Endothelial cell of hepatic sinusoid (primary cell): ENCODE data around the gene ECT2L.
"Not testable (repeated sequence)": the region's sequence is repeated elsewhere in the genome, so short reads cannot be mapped to it uniquely, and the experiment has no call there.

Experiments used
- in situ Hi-C: cut with HindIII; loops from 2 replicates; pipeline ENCODE4 v1.10.0; 2017; ENCODE audit warnings: low sequenced_read_pairs

The ECT2L gene

GRCh38 chr6:138920906-138921305 lies 125.0 kb downstream of the ECT2L start:
- in situ Hi-C loops, result no loop called here

DNA sequence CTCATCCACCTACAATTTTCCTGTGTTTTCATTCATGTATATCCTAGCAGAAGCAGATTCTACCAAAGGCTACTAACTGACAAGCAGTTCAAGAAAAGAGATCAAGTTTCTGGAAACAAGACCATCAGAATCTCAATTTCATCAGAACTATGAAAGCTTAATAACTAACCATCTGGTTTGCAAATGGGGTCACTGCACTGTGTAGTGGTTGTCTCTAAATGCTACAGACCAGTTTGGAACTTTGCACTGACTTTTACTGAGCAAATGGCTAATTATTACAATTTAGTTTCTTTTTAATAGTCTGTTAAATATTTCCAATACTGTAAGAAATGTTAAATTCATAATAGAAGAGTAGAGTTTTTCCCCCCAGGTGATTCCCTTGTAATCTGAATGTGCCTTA lies 127.7 kb downstream of the ECT2L start:
- in situ Hi-C loops, result no loop called here

DNA sequence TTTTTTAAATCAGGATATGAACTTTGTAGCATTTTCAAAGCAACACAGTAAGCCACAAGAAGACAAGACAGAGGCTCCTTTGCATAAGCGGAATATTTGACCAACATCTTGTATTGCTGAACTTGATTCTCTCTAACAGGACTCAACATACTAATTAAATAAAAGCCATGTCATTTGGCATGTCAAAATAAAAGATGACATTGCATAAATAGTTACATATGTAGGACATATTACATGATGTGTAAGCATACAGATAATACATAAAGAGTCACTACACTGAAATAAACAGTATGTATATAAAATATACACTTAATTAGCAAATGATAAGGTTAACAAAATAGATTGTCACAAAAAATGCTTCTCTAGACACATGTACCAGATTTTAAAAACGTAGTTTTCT lies 129.9 kb downstream of the ECT2L start:
- in situ Hi-C loops, result no loop called here

GRCh38 chr6:138926579-138926978 lies 130.7 kb downstream of the ECT2L start:
- in situ Hi-C loops, result no loop called here

GRCh38 chr6:138931660-138932059 lies 135.8 kb downstream of the ECT2L start:
- in situ Hi-C loops, result no loop called here

DNA sequence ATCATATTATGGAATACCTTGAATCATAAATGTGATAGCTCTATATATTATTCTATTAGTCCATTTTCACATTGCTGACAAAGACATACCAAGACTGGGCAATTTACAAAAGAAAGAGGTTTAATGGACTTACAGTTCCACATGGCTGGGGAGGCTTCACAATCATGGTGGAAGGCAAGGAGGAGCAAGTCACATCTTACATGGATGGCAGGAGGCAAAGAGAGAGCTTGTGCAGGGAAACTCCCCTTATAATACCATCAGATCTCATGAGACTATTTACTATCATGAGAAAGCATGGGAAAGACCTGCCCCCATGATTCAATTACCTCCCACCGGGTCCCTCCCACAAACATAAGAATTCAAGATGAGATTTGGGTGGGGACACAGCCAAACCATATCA lies 141.0 kb downstream of the ECT2L start:
- in situ Hi-C loops, result not testable (repeated sequence)

- in situ Hi-C loops, result no loop called here
These were observed 147.3 kb downstream of the ECT2L start for GRCh38 chr6:138943089-138943625.

- in situ Hi-C loops, result no loop called here
These were observed 148.5 kb downstream of the ECT2L start for GRCh38 chr6:138944412-138944811.

GRCh38 chr6:138945354-138945753 lies 149.5 kb downstream of the ECT2L start:
- in situ Hi-C loops, result no loop called here

DNA sequence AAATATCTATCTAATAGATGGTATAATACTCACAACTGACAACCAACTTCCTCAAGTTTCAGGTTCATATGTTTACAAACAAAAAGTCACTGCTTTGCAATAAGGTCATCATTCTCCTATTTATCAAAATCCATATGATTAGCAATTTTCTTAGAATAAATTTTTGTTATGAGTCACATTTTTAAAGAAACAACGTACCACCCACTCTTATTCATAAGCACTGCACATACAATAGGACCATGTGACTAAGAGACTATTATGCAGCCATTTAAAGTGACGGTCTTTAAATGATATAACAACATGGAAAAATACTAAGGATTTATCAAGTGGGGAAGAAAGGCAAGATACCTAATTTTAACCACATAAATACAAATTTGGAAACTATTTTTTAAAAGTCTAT lies 152.1 kb downstream of the ECT2L start:
- in situ Hi-C loops, result no loop called here

DNA sequence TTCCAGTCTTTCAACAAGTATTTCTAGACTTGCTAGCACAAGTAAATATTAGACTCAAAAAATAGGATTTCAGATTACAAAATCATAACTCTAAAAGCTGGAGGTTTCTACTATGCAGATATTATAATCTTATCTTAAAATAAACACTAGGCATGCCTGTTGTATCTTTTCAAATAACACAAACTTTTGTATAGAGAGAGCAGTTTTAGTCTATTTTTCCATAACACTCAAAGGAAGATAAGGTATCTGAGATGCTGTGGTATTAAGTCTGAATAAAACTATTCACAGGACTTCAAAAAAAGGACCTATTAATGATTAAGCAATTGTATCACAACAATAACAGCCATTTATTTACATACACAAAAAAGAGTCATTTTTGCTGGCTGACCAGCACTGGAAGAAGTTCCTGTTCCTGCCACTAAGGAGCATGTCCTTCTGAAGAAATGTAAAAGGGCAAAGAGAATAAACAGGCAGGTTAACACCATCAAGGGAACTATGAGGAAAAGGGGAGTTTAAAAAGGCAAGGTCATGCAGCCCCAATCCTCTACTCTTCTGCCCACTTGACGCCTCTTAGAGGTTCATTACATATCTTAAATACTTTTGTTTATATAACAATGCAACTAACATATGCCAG lies 152.8 kb downstream of the ECT2L start:
- in situ Hi-C loops, result no loop called here

DNA sequence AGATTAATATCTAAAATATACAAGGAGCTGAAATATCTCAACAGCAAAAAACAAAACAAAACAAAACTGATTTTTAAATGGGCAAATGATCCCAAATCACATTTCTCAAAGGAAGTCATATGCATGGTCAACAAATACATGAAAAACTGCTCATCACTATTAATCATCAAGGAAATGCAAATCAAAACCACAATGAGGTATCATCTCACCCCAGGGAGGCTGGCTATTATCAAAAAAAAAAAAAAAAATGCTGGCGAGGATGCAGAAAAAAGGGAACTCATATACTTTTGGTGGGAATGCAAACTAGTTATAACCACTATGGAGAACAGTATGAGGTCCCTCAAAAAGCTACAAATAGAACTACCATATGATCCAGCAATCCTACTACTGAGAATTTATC lies 157.6 kb downstream of the ECT2L start:
- in situ Hi-C loops, result no loop called here
